Neutrophil (primary cell): ENCODE measurements around the gene CCDC112.

Experiments
- H3K27ac ChIP-seq: fragments of 200-600 bp; sonication (generic); 2 replicates; pipeline ENCODE4 v1.5.1; 2016; ENCODE audit warnings: mild to moderate bottlenecking, moderate library complexity
- H3K27me3 ChIP-seq: fragments of 200-600 bp; sonication (generic); 2 replicates; pipeline ENCODE4 v1.6.0; 2016; ENCODE audit warnings: mild to moderate bottlenecking
- H3K36me3 ChIP-seq: fragments of 200-600 bp; sonication (generic); 2 replicates; pipeline ENCODE4 v1.5.1; 2017
- H3K4me1 ChIP-seq, 2 experiments: fragments of 200-600 bp in 1 of 2; sonication (generic) in 1 of 2; 1 replicate in 1 of 2; 2 replicates in 1 of 2; pipeline versions ENCODE4 v1.5.1 to v1.6.1; 2013 to 2016; ENCODE audit warnings: low read depth in 1 of 2, low read length in 1 of 2, mild to moderate bottlenecking in 1 of 2, moderate library complexity in 1 of 2; ENCODE audit not compliant: control insufficient read depth in 1 of 2, insufficient read depth in 1 of 2
- H3K4me3 ChIP-seq, 2 experiments: fragments of 200-600 bp in 1 of 2; sonication (generic) in 1 of 2; 1 replicate in 1 of 2; 2 replicates in 1 of 2; pipeline ENCODE4 v1.5.1; 2013 to 2016; ENCODE audit warnings: low read depth in 1 of 2, low read length in 1 of 2, mild to moderate bottlenecking in 1 of 2, moderate library complexity in 1 of 2
- H3K9me3 ChIP-seq: fragments of 200-600 bp; sonication (generic); 2 replicates; pipeline ENCODE4 v1.5.1; 2016
- CTCF ChIP-seq: fragments of 200-600 bp; sonication (generic); IDR thresholded peaks from 2 replicates; pipeline ENCODE4 v1.5.1; 2016; ENCODE audit warnings: antibody characterized with exemption

CCDC112 gene

GRCh38 chr5:115321309-115321708 lies 24.9 kb upstream of the CCDC112 start:
- TF ChIP-seq CTCF = no peak
- Histone ChIP-seq H3K9me3 (no peaks in the 10 kb centered on the region), H3K27me3 (peaks cover 65% of the 10 kb centered on the region), H3K4me3 (no peak overlapping the region), H3K4me1 (no peaks in the 10 kb centered on the region), H3K27ac (no peak overlapping the region), H3K36me3 (no peaks in the 10 kb centered on the region)

- H3K4me1 ChIP-seq = no peaks in the 10 kb centered on the region
- no peaks in the 10 kb centered on the region for H3K9me3 ChIP-seq
- H3K27ac ChIP-seq = no peak overlapping the region
- H3K36me3 ChIP-seq = no peaks in the 10 kb centered on the region
- no peak overlapping the region for H3K4me3 ChIP-seq
- TF ChIP-seq CTCF = no peak
- H3K27me3 ChIP-seq = peaks cover 65% of the 10 kb centered on the region
Measured at GRCh38 chr5:115320515-115320914, 24.1 kb upstream of the CCDC112 start.

- H3K36me3 ChIP-seq = no peaks in the 10 kb centered on the region
- H3K4me1 ChIP-seq = no peaks in the 10 kb centered on the region
- no peak for TF ChIP-seq CTCF
- H3K27ac ChIP-seq = no peak overlapping the region
- H3K9me3 ChIP-seq = no peaks in the 10 kb centered on the region
- peaks cover 65% of the 10 kb centered on the region for H3K27me3 ChIP-seq
- H3K4me3 ChIP-seq = no peak overlapping the region
Measured at GRCh38 chr5:115320006-115320405, 23.6 kb upstream of the CCDC112 start.

- TF ChIP-seq CTCF = no peak
- Histone ChIP-seq H3K4me3 (no peak overlapping the region), H3K9me3 (no peaks in the 10 kb centered on the region), H3K27me3 (peaks cover 61% of the 10 kb centered on the region), H3K4me1 (no peaks in the 10 kb centered on the region), H3K27ac (no peak overlapping the region), H3K36me3 (no peaks in the 10 kb centered on the region)
Measured at GRCh38 chr5:115319007-115319406, 22.6 kb upstream of the CCDC112 start.

- Histone ChIP-seq H3K4me3 (no peak overlapping the region), H3K36me3 (no peaks in the 10 kb centered on the region), H3K4me1 (no peaks in the 10 kb centered on the region), H3K27ac (no peak overlapping the region), H3K27me3 (peaks cover 73% of the 10 kb centered on the region), H3K9me3 (no peaks in the 10 kb centered on the region)
- no peak for TF ChIP-seq CTCF
Measured at GRCh38 chr5:115317736-115318135, 21.3 kb upstream of the CCDC112 start.

GRCh38 chr5:115317320-115317719 lies 20.9 kb upstream of the CCDC112 start:
- Histone ChIP-seq H3K27me3 (peaks cover 77% of the 10 kb centered on the region), H3K36me3 (no peaks in the 10 kb centered on the region), H3K4me1 (no peaks in the 10 kb centered on the region)

More at GRCh38 chr5:115317320-115317719, 20.9 kb upstream of the CCDC112 start:
- Histone ChIP-seq H3K9me3 (no peaks in the 10 kb centered on the region), H3K4me3 (no peak overlapping the region), H3K27ac (no peak overlapping the region)
- no peak for TF ChIP-seq CTCF
